LNCaP clone FGC (cell line): ENCODE results near the gene LMX1B.

Source experiments
- DNase-seq: peaks from one replicate; pipeline ENCODE4 v3.0.0-alpha.2; 2011; ENCODE audit warnings: low read depth
- H3K4me3 ChIP-seq: 2 replicates; pipeline ENCODE4 v1.5.1; 2011; ENCODE audit warnings: mild to moderate bottlenecking, low read depth, low read length, control low read depth
- TF ChIP-seq, protein P1 (sequence below): IDR thresholded peaks from 2 replicates; pipeline ENCODE4 v1.5.1; 2012; ENCODE audit warnings: mild to moderate bottlenecking; ENCODE audit not compliant: control insufficient read depth, insufficient read depth; ENCODE audit errors: extremely low read depth

The LMX1B gene

DNA sequence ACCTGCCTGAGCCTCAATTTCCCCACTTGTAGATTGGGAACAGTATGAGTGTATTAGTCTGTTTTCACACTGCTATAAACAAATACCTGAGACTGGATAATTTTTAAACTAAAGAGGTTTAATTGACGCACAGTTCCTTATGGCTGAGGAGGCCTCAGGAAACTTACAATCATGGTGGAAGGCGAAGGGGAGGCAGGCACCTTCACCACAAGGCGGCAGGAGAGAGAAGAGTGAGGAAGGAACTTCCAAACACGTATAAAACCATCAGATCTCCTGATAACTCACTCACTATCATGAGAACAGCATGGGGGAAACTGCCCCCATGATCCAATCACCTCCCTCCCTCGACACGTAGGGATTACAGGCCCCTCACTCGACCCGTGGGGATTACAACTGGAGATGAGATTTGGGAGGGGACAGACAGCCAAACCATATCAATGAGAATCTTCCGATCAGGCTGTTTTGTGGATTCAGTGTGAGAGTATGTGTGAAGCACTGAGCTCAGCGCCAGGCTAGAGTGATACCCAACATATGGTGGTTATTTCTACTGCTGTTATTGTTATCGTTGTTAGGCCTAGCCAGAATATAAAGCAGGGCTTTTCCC is 14.6 kb upstream of the LMX1B start:
- DNase-seq = no peak
- H3K4me3 ChIP-seq = no peak overlapping the region
- TF ChIP-seq, protein P1, sequence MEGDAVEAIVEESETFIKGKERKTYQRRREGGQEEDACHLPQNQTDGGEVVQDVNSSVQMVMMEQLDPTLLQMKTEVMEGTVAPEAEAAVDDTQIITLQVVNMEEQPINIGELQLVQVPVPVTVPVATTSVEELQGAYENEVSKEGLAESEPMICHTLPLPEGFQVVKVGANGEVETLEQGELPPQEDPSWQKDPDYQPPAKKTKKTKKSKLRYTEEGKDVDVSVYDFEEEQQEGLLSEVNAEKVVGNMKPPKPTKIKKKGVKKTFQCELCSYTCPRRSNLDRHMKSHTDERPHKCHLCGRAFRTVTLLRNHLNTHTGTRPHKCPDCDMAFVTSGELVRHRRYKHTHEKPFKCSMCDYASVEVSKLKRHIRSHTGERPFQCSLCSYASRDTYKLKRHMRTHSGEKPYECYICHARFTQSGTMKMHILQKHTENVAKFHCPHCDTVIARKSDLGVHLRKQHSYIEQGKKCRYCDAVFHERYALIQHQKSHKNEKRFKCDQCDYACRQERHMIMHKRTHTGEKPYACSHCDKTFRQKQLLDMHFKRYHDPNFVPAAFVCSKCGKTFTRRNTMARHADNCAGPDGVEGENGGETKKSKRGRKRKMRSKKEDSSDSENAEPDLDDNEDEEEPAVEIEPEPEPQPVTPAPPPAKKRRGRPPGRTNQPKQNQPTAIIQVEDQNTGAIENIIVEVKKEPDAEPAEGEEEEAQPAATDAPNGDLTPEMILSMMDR = peak; percentile 38; the same call in 1 of the 2 replicates

DNA sequence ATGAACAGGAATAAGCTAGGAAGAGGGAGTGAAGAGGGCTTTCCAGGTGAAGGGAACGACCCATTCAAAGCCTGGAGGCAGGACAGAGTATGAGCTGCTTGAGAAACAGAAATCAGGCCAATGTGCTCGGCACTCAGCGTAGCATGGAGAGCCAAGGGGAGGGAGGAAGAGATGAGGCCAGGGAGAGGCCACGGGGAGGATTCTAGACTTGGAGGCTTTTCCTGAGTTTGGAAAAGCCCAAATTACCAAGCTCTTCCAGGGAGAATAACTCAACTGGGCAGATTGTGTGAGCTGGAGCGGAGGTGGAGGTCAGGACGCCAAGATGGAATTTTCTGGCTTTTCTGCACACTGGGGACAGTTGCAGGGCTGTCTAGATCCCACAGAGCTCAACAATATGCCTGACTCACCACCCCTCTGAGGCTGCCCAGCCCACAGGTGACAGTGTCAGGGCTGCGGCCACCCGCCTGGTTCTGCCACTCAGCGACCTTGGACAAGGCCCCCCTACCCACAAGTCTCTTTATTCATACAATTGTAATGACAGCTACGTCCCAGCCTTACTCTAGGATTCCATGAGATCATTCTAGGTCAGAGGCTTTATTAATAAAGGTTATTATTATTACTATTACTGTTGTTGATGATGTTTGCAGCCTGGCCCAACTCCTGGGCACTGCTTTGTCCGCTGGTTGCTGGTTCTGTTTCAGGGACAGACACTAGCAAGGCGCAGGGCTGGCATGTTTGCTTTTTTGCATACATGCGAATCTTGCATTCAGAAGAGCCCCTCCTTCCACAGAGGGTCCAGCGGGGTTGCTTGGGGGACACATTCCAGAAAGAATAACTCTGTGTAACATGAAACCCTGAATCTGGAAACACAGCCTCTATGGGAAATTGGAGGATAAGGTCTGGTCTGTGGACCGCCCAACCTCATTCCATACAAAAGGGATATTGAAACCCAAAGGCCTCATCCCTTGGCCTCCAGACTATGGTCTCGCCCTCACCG is 9.4 kb upstream of the LMX1B start:
- no peak overlapping the region for H3K4me3 ChIP-seq
- TF ChIP-seq, protein P1 = no peak
- no peak for DNase-seq

DNA sequence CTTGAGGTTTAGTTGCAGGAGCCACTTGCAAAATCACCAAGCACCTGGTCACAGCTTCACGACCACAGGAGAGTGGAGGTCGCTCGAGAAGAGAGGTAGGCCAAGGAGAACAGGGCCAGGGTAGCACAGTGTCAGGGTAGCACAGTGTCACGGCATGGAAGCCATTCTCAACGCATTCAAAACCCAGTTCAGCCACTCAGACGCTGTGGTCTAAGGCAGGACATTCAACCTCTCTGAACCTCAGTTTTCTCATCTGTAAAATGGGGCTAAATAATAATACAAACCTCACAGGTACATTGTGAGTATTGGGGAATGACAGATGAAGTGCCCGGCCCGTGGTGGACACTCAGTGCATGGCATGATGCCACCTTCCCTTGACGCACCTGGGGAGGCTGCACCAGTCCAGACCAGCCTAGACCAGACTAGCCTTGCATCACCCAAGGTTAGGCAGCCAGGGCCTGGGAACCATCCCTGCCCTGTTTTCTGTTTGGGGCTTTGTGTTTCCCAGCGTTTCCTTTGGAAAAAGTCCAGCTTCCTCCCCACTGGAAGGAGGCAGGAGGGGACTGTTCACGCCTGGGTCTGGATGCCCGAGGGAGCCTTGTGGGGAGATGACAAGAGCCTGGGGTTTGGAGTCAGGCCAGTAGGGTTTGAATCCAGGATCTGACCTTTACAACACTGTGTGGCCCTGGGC is 7.8 kb upstream of the LMX1B start:
- DNase-seq = no peak
- TF ChIP-seq, protein P1 = no peak
- H3K4me3 ChIP-seq = no peak overlapping the region

DNA sequence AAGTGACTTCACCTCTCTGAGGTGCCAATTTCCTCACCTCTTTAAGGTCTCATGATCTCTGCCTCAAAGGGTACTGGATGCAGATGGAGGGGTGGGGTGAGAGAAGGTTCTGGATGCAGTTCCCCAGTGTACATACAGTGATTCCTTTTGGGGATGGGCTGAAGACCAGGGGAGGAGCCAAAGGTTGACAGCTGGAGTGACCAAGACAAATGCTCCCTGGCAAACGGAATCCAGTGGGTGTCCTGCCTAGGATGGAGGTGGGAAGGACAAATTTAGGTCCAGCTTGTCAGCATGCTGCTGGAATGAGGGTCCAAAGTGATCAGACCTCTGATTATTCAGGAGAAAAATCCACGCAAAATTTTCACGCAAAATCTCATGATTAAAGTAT is 7.3 kb upstream of the LMX1B start:
- H3K4me3 ChIP-seq = no peak overlapping the region
- DNase-seq = no peak
- TF ChIP-seq, protein P1 = no peak

DNA sequence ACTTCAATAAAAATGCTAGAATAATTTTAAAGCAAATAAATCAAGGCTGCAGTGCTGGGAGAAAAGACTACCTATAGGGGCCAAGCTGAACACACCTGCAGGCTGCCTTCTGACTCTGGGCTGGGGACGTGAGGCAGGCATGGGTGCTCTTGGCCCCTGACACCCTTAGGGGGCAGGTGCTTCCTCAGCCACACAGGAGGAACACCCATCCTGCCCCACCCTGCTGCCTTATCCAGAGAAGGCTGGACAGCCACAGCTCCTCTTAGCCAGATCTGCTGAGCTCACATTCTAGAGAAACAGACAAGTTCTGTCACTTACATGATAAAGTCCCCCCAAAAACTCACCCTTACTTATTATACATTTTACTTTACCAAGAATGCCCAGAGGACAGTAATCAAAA is 6.6 kb upstream of the LMX1B start:
- DNase-seq = no peak

DNA sequence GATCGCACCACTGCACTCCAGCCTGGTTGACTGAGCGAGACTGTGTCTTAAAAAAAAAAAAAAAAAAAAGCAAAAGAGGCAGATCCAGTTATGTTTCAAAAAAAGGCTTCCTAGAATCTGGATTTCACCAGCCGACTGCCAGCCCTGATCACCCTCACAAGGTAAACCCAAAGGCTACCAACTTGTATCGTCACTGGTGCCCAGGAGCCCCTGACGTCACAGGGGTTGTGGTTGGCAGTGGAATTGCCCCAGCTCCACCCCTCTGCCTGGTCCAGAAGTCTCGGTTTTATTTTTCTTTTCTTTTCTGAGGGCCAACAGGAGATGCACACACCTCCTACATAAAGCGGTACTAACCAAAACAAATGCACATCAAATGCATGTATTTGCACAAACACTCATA is 6.0 kb upstream of the LMX1B start:
- no peak overlapping the region for H3K4me3 ChIP-seq
- no peak for DNase-seq
- TF ChIP-seq, protein P1 = no peak

More for the DNA sequence above, 6.6 kb upstream of the LMX1B start:
- TF ChIP-seq, protein P1 = no peak
- H3K4me3 ChIP-seq = no peak overlapping the region
